OCI-LY1 (cell line): ENCODE measurements around the gene CTRL.

Experiments
- H2AFZ ChIP-seq: fragments of 200-600 bp; sonication (generic), shearing (Covaris generic); 2 replicates; pipeline ENCODE4 v1.6.0; 2014; ENCODE audit warnings: antibody characterized with exemption, mild to moderate bottlenecking, low read length
- H3F3A ChIP-seq: fragments of 200-600 bp; sonication (generic), shearing (Covaris generic); 2 replicates; pipeline ENCODE4 v1.6.0; 2014; ENCODE audit warnings: mild to moderate bottlenecking, antibody characterized with exemption, low read length, moderate library complexity; ENCODE audit not compliant: insufficient read depth
- H3K27ac ChIP-seq: fragments of 200-600 bp; sonication (generic); 2 replicates; pipeline ENCODE4 v1.5.1; 2014; ENCODE audit warnings: low read length, mixed run types, mild to moderate bottlenecking, low read depth; ENCODE audit not compliant: poor library complexity, severe bottlenecking
- H3K27me3 ChIP-seq: fragments of 200-600 bp; sonication (generic); 2 replicates; pipeline ENCODE4 v1.6.0; 2014; ENCODE audit warnings: antibody characterized with exemption, mild to moderate bottlenecking, low read length, moderate library complexity; ENCODE audit not compliant: insufficient read depth
- H3K36me3 ChIP-seq: fragments of 200-600 bp; sonication (generic); 2 replicates; pipeline ENCODE4 v1.6.1; 2014; ENCODE audit warnings: mild to moderate bottlenecking, antibody characterized with exemption, low read length, moderate library complexity, mixed read lengths; ENCODE audit not compliant: insufficient read depth
- H3K4me1 ChIP-seq: fragments of 200-600 bp; sonication (generic); 2 replicates; pipeline ENCODE4 v1.5.1; 2014; ENCODE audit warnings: mild to moderate bottlenecking, low read length, moderate library complexity; ENCODE audit not compliant: insufficient read depth, severe bottlenecking
- H3K4me2 ChIP-seq: fragments of 200-600 bp; sonication (generic), shearing (Covaris generic); 2 replicates; pipeline ENCODE4 v1.6.1; 2014; ENCODE audit warnings: low read length
- H3K4me3 ChIP-seq: fragments of 200-600 bp; sonication (generic); 2 replicates; pipeline ENCODE4 v1.5.1; 2014; ENCODE audit warnings: low read length, low read depth, mild to moderate bottlenecking, mixed read lengths; ENCODE audit not compliant: poor library complexity, severe bottlenecking
- H3K79me2 ChIP-seq: fragments of 200-600 bp; shearing (Covaris generic); 2 replicates; pipeline ENCODE4 v1.6.1; 2016; ENCODE audit warnings: mixed run types, low read length, mixed read lengths; ENCODE audit not compliant: insufficient read depth
- H3K9ac ChIP-seq: fragments of 200-600 bp; sonication (generic), shearing (Covaris generic); 2 replicates; pipeline ENCODE4 v1.6.1; 2014; ENCODE audit warnings: mild to moderate bottlenecking, low read length, mixed read lengths
- H3K9me2 ChIP-seq: fragments of 200-600 bp; sonication (generic), shearing (Covaris generic); 2 replicates; pipeline ENCODE4 v1.6.1; 2014; ENCODE audit warnings: low read depth, mild to moderate bottlenecking, low read length, mixed read lengths
- H3K9me3 ChIP-seq: fragments of 200-600 bp; shearing (Covaris generic); 2 replicates; pipeline ENCODE4 v1.6.1; 2014; ENCODE audit warnings: low read length, mixed read lengths
- H4K20me1 ChIP-seq: fragments of 200-600 bp; sonication (generic), shearing (Covaris generic); 2 replicates; pipeline ENCODE4 v1.6.0; 2016; ENCODE audit warnings: mild to moderate bottlenecking, low read length; ENCODE audit not compliant: insufficient read depth
- CTCF ChIP-seq: fragments of 200-600 bp; sonication (generic), shearing (Covaris generic); IDR thresholded peaks from 2 replicates; pipeline ENCODE4 v1.5.1; 2017; ENCODE audit warnings: mild to moderate bottlenecking, antibody characterized with exemption, low read length, moderate library complexity, mixed read lengths
- EZH2 ChIP-seq: fragments of 200-600 bp; sonication (generic), shearing (Covaris generic); IDR thresholded peaks from 2 replicates; pipeline ENCODE4 v1.8.0; 2017; ENCODE audit warnings: borderline replicate concordance, mixed run types, mild to moderate bottlenecking, antibody characterized with exemption, low read length, moderate library complexity, mixed read lengths

CTRL gene

GRCh38 chr16:67936124-67936879 is 4.6 kb upstream of the CTRL start, which contains the start of gene PSMB10:
Gene PSMB10, minus strand, starts transcription at chr16:67936850. Its CDS starts 101 bp downstream, at chr16:67936749.
- no peak for TF ChIP-seq CTCF
- no peak for TF ChIP-seq EZH2
- peaks cover 23% of the 10 kb centered on the region; the same call in 1 of the 2 replicates for H3K36me3 ChIP-seq

GRCh38 chr16:67935402-67936123 is 3.9 kb upstream of the CTRL start:
- Histone ChIP-seq H2AFZ (no peak overlapping the region), H3K4me2 (peak overlapping the region; percentile 81), H3F3A (no peaks in the 10 kb centered on the region), H3K4me3 (peak overlapping the region; percentile 95), H3K27ac (peak overlapping the region; percentile 93), H4K20me1 (no peaks in the 10 kb centered on the region), H3K4me1 (peaks cover 39% of the 10 kb centered on the region), H3K79me2 (no peaks in the 10 kb centered on the region), H3K9ac (peak overlapping the region; percentile 92), H3K9me3 (no peaks in the 10 kb centered on the region), H3K27me3 (no peaks in the 10 kb centered on the region), H3K36me3 (peaks cover 23% of the 10 kb centered on the region; the same call in 1 of the 2 replicates), H3K9me2 (no peaks in the 10 kb centered on the region)
- TF ChIP-seq EZH2 = no peak
- TF ChIP-seq CTCF = no peak

More at GRCh38 chr16:67936124-67936879, 4.6 kb upstream of the CTRL start, which contains the start of gene PSMB10:
- Histone ChIP-seq H2AFZ (no peak within 1 kb of the TSS), H3K4me1 (peaks cover 39% of the 10 kb centered on the region), H4K20me1 (no peaks in the 10 kb centered on the region), H3K9me2 (no peaks in the 10 kb centered on the region), H3K79me2 (no peaks in the 10 kb centered on the region), H3K9ac (peak within 1 kb of the TSS; percentile 92), H3F3A (no peaks in the 10 kb centered on the region), H3K27ac (peak within 1 kb of the TSS; percentile 93), H3K9me3 (no peaks in the 10 kb centered on the region), H3K4me3 (peak within 1 kb of the TSS; percentile 95), H3K4me2 (peak within 1 kb of the TSS; percentile 81), H3K27me3 (no peaks in the 10 kb centered on the region)

GRCh38 chr16:67935101-67935401 is 3.4 kb upstream of the CTRL start:
- peaks cover 34% of the 10 kb centered on the region for H3K4me1 ChIP-seq
- no peaks in the 10 kb centered on the region for H3K27me3 ChIP-seq
- H3K36me3 ChIP-seq = peaks cover 23% of the 10 kb centered on the region; the same call in 1 of the 2 replicates
- no peaks in the 10 kb centered on the region for H3K9me3 ChIP-seq
- no peaks in the 10 kb centered on the region for H4K20me1 ChIP-seq
- no peaks in the 10 kb centered on the region for H3F3A ChIP-seq
- peak overlapping the region; percentile 95 for H3K4me3 ChIP-seq
- H3K4me2 ChIP-seq = peak overlapping the region; percentile 81
- H3K27ac ChIP-seq = peak overlapping the region; percentile 5
- no peak overlapping the region for H2AFZ ChIP-seq
- H3K79me2 ChIP-seq = no peaks in the 10 kb centered on the region
- no peaks in the 10 kb centered on the region for H3K9me2 ChIP-seq
- H3K9ac ChIP-seq = peak overlapping the region; percentile 71
- TF ChIP-seq CTCF (no peak), EZH2 (no peak)
